K562 (cell line): ENCODE measurements around the gene PRSS50. TPM values are rescaled to one million over a fixed set of nuclear protein-coding genes. Genes with fewer than 3 reads are reported as not detected.
"Not testable (repeated sequence)": the region's sequence is repeated elsewhere in the genome, so short reads cannot be mapped to it uniquely, and the experiment has no call there.

Experiments
- ATAC-seq: fragments of 200-7000 bp; cut with Tn5 transposase; 3 replicates; pipeline ENCODE4 v1.9.1; 2020; ENCODE audit warnings: moderate library complexity
- BruUV-seq: library from RNA; stranded (reverse); fragments of 400-500 nt; replicated peaks from 2 replicates; lab custom pipeline; 2021; lab: Mats Ljungman, UMichigan
- CTCF ChIA-PET: fragments of 300-600 bp; formaldehyde crosslinking; extraction: SDS; loops from one replicate; lab custom pipeline; 2021; ENCODE audit warnings: low intra/inter-chr PET ratio; lab: Yijun Ruan, JAX
- POLR2A ChIA-PET: fragments of 300-600, 350-650 bp; sonication (Branson Sonifier 250); formaldehyde crosslinking; extraction: SDS; loops from one replicate; lab custom pipeline; 2021; ENCODE audit warnings: antibody characterized with exemption, inconsistent platforms; lab: Yijun Ruan, JAX
- DNase-seq, 4 experiments: peaks; one replicate each; pipeline versions ENCODE4 v3.0.0 to v3.0.0-alpha.2; 2011 to 2018; ENCODE audit warnings: low spot score in 3 of 4, mixed read lengths in 3 of 4; ENCODE audit errors: extremely low read depth in 1 of 4
- FAIRE-seq: peaks from 2 replicates; lab custom pipeline; 2011; peaks lifted over from hg19 to GRCh38; lab: Jason Lieb, UNC
- H2AFZ ChIP-seq: 2 replicates; pipeline ENCODE4 v1.6.0; 2011; ENCODE audit warnings: low read depth, low read length, control low read depth, inconsistent platforms
- H3K27ac ChIP-seq: fragments of 200-600 bp; 3 replicates; pipeline ENCODE4 v1.8.0; 2011; ENCODE audit warnings: low read depth, mild to moderate bottlenecking, control low read depth, inconsistent platforms, low read length, moderate library complexity, mixed read lengths; ENCODE audit errors: extremely low read depth
- H3K27me3 ChIP-seq, 2 experiments: fragments of 300-600 bp in 1 of 2; 2 replicates in 1 of 2; 3 replicates in 1 of 2; pipeline versions ENCODE4 v1.6.0 to v1.8.0; 2011; ENCODE audit warnings: inconsistent platforms in 2 of 2, low read length in 2 of 2, mild to moderate bottlenecking in 1 of 2, mixed read lengths in 1 of 2, moderate library complexity in 1 of 2; ENCODE audit not compliant: control insufficient read depth in 2 of 2, insufficient read depth in 2 of 2
- H3K36me3 ChIP-seq: fragments of 300-600 bp; 3 replicates; pipeline ENCODE4 v1.8.0; 2011; ENCODE audit warnings: mild to moderate bottlenecking, low read length, inconsistent platforms; ENCODE audit not compliant: control insufficient read depth, insufficient read depth
- H3K4me1 ChIP-seq, 2 experiments: fragments of 200-600 bp in 1 of 2; replicated peaks in 1 of 2; 2 replicates in 1 of 2; 3 replicates in 1 of 2; pipeline versions ENCODE4 v1.5.1 to v1.8.0; 2011; ENCODE audit warnings: inconsistent platforms in 2 of 2, low read length in 2 of 2, mild to moderate bottlenecking in 1 of 2, mixed read lengths in 1 of 2, moderate library complexity in 1 of 2; ENCODE audit not compliant: control insufficient read depth in 2 of 2, insufficient read depth in 2 of 2
- H3K4me2 ChIP-seq: 2 replicates; pipeline ENCODE4 v1.6.1; 2011; ENCODE audit warnings: low read length, control low read depth, inconsistent platforms, mixed read lengths; ENCODE audit not compliant: insufficient read depth
- H3K4me3 ChIP-seq: fragments of 200-600 bp; sonication (generic), shearing (Covaris generic); 2 replicates; pipeline ENCODE4 v1.5.1; 2016; ENCODE audit warnings: control low read depth, inconsistent platforms
- H3K79me2 ChIP-seq: fragments of 200-600 bp; 3 replicates; pipeline ENCODE4 v1.8.0; 2011; ENCODE audit warnings: low read length, inconsistent platforms; ENCODE audit not compliant: control insufficient read depth, insufficient read depth
- H3K9ac ChIP-seq, 2 experiments: 2 replicates each; pipeline versions ENCODE4 v1.6.0 to v1.6.1; 2011; ENCODE audit warnings: low read depth in 2 of 2, low read length in 2 of 2, control low read depth in 1 of 2, inconsistent platforms in 1 of 2, mild to moderate bottlenecking in 1 of 2, mixed read lengths in 1 of 2; ENCODE audit not compliant: insufficient read depth in 1 of 2
- H3K9me1 ChIP-seq: one replicate; pipeline ENCODE4 v1.6.0; 2011; ENCODE audit warnings: inconsistent platforms, mild to moderate bottlenecking, low read length, moderate library complexity; ENCODE audit not compliant: control insufficient read depth, insufficient read depth
- H3K9me3 ChIP-seq: replicated peaks from 2 replicates; pipeline ENCODE4 v1.5.1; 2011; ENCODE audit warnings: low read depth, low read length, inconsistent platforms; ENCODE audit not compliant: control insufficient read depth, insufficient read depth
- H4K20me1 ChIP-seq: replicated peaks from 2 replicates; pipeline ENCODE4 v1.6.1; 2011; ENCODE audit warnings: low read length, inconsistent platforms, mixed read lengths; ENCODE audit not compliant: control insufficient read depth, insufficient read depth
- CTCF ChIP-seq, 3 experiments: IDR thresholded peaks in 2 of 3; conservative IDR thresholded peaks in 1 of 3; 2 replicates each; pipeline ENCODE4 v1.5.1; 2011 to 2012; ENCODE audit warnings: low read length in 3 of 3, mild to moderate bottlenecking in 3 of 3, control low read depth in 2 of 3, improper control_type of control experiment in 1 of 3, inconsistent platforms in 1 of 3, low read depth in 1 of 3, mixed read lengths in 1 of 3, moderate library complexity in 1 of 3; ENCODE audit not compliant: insufficient read depth in 2 of 3
- KLF13 ChIP-seq: fragments of 450-650 bp; IDR thresholded peaks from 2 replicates; pipeline ENCODE4 v1.6.1; 2016; ENCODE audit warnings: missing genetic modification characterization, low read depth, mild to moderate bottlenecking, missing compliant biosample characterization, moderate library complexity, borderline replicate concordance
- KLF16 ChIP-seq: IDR thresholded peaks from 2 replicates; pipeline ENCODE4 v1.6.1; 2016; ENCODE audit warnings: antibody characterized with exemption
- PHF20 ChIP-seq: fragments of 450-650 bp; IDR thresholded peaks from 2 replicates; pipeline ENCODE4 v1.6.1; 2018; ENCODE audit not compliant: partially characterized antibody
- SMC3 ChIP-seq: conservative IDR thresholded peaks from 2 replicates; pipeline ENCODE4 v1.6.1; 2011; ENCODE audit warnings: low read depth, low read length, improper control_type of control experiment; ENCODE audit not compliant: insufficient read depth
- STAG1 ChIP-seq: sonication (generic); formaldehyde crosslinking; IDR thresholded peaks from 2 replicates; pipeline ENCODE4 v1.5.0; 2020; ENCODE audit warnings: missing genetic modification reagents, borderline replicate concordance
- TFAP4 ChIP-seq: sonication (generic); formaldehyde crosslinking; IDR thresholded peaks from 2 replicates; pipeline ENCODE4 v1.8.0; 2022; ENCODE audit warnings: missing genetic modification reagents, mild to moderate bottlenecking, moderate library complexity, borderline replicate concordance
- WGBS: fragments of 100-300 bp; shearing (Covaris generic); methylation state at CpG from one replicate; pipeline ENCODE4 v1.1.6; 2016; ENCODE audit warnings: low coverage, mixed read lengths; ENCODE audit not compliant: insufficient coverage; ENCODE audit errors: missing lambda C conversion rate; 5-methylcytosine and 5-hydroxymethylcytosine counted together
- in situ Hi-C: fragments of 300-500 bp; cut with MboI; formaldehyde crosslinking; loops from 4 replicates; pipeline ENCODE4 v1.15.0; 2018; ENCODE audit warnings: inconsistent platforms, mixed read lengths
- intact Hi-C: fragments of 100-400 bp; cut with micrococcal nuclease; formaldehyde crosslinking; loops from 2 replicates; pipeline ENCODE4 v1.14.2; 2022
- polyA plus RNA-seq, 8 experiments: library from polyadenylated mRNA; depleted of rRNA in 4 of 8; stranded (reverse) in 5 of 8; unstranded in 3 of 8; fragments of >200 nt; fragmentation: Nextera tagmentation in 2 of 8; fragmentation: Illumina TruSeq in 1 of 8; extraction: Ambion mirVana in 2 of 8; extraction: Trizol in 1 of 8; gene quantifications; 2 replicates each; pipeline versions ENCODE4 v1.2.1 to v1.2.3, GENCODE V29; 2011 to 2014; ENCODE audit warnings: inconsistent platforms in 1 of 8, missing spikeins in 1 of 8
- total RNA-seq, 7 experiments: library from RNA; depleted of rRNA in 6 of 7; stranded (reverse); fragments of >200 nt in 6 of 7; fragmentation: Illumina TruSeq in 2 of 7; extraction: Trizol in 2 of 7; gene quantifications; 2 replicates each; pipeline versions ENCODE4 v1.2.1 to v1.2.3, GENCODE V29; 2011 to 2021; ENCODE audit warnings: low replicate concordance in 1 of 7
- TF ChIP-seq, protein P1 (sequence below), 2 experiments: fragments of 450-650 bp; formaldehyde crosslinking in 1 of 2; IDR thresholded peaks; 2 replicates each; pipeline versions ENCODE4 v1.4.0 to v1.6.1; 2014 to 2020; ENCODE audit warnings: mild to moderate bottlenecking in 2 of 2, borderline replicate concordance in 1 of 2, low read depth in 1 of 2

The PRSS50 gene
- total and polyA plus RNA-seq, 9 of the 15 experiments (the other 6 are each of a cell fraction or from before 2014, with no cell fraction given): 0.01 TPM; not detected in 8

- TF ChIP-seq CTCF (IDR thresholded peaks at IDR 0.05 in 2 of 3, conservative IDR thresholded peaks at IDR 0.05 in 1 of 3; ENCODE audit: insufficient read depth in 2 of 3, low read depth in 1 of 3, low read length in 3 of 3) (peak; percentile 92 to 99 (median 97)), STAG1 (CRISPR knock-in tag) (peak; percentile 99), KLF13 (peak; percentile 83; the same call in 1 of the 2 replicates), SMC3 (peak; percentile 96), PHF20 (no peak), KLF16 (0 out of 2 replicates have a peak, but pooled peaks have one; percentile 51), TFAP4 (CRISPR knock-in tag) (peak; percentile 51; the same call in 1 of the 2 replicates)
- TF ChIP-seq, protein P1, sequence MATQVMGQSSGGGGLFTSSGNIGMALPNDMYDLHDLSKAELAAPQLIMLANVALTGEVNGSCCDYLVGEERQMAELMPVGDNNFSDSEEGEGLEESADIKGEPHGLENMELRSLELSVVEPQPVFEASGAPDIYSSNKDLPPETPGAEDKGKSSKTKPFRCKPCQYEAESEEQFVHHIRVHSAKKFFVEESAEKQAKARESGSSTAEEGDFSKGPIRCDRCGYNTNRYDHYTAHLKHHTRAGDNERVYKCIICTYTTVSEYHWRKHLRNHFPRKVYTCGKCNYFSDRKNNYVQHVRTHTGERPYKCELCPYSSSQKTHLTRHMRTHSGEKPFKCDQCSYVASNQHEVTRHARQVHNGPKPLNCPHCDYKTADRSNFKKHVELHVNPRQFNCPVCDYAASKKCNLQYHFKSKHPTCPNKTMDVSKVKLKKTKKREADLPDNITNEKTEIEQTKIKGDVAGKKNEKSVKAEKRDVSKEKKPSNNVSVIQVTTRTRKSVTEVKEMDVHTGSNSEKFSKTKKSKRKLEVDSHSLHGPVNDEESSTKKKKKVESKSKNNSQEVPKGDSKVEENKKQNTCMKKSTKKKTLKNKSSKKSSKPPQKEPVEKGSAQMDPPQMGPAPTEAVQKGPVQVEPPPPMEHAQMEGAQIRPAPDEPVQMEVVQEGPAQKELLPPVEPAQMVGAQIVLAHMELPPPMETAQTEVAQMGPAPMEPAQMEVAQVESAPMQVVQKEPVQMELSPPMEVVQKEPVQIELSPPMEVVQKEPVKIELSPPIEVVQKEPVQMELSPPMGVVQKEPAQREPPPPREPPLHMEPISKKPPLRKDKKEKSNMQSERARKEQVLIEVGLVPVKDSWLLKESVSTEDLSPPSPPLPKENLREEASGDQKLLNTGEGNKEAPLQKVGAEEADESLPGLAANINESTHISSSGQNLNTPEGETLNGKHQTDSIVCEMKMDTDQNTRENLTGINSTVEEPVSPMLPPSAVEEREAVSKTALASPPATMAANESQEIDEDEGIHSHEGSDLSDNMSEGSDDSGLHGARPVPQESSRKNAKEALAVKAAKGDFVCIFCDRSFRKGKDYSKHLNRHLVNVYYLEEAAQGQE (IDR thresholded peaks at IDR 0.05; ENCODE audit: borderline replicate concordance): peak; percentile 97
- TF ChIP-seq, protein P1 (CRISPR knock-in tag; IDR thresholded peaks at IDR 0.05; ENCODE audit: low read depth): peak; percentile 91
Measured at GRCh38 chr3:46705022-46705530, 12.6 kb downstream of the PRSS50 start (continued).

GRCh38 chr3:46704346-46704745 lies 13.3 kb downstream of the PRSS50 start:
- intact Hi-C loops: loop anchor here (10.0 kb wide), 2 partner anchors 290 to 670 kb away; no protein-coding TSS in a partner anchor
- FAIRE-seq, H3K4me2 ChIP-seq, H3K4me1 ChIP-seq, ATAC-seq, H3K36me3 ChIP-seq, BruUV-seq, POLR2A ChIA-PET, DNase-seq, H3K4me3 ChIP-seq, H3K9ac ChIP-seq, H2AFZ ChIP-seq, H3K9me3 ChIP-seq, H3K9me1 ChIP-seq, H3K27ac ChIP-seq, H3K79me2 ChIP-seq, in situ Hi-C loops: not testable (repeated sequence)
- Histone ChIP-seq H4K20me1 (peaks cover 38% of the 10 kb centered on the region), H3K27me3 (peaks cover 6 to 61% of the 10 kb centered on the region in 2 experiments; a peak in 4 of 5 replicates)
- WGBS: 1% methylated on average over 7 of the region's 7 CpGs
- CTCF ChIA-PET: interaction anchor here (1.1 to 2.6 kb wide), 6 partner anchors 162 to 667 kb away, joined by 3 to 27 read pairs (median 6); no protein-coding TSS in a partner anchor
